NCI-H524 (cell line): ENCODE data around the gene NUDT1.

Experiments
- DNase-seq, 2 experiments: peaks; one replicate each; lab custom pipeline; 2025; lab: John Stamatoyannopoulos, UW

Gene NUDT1

DNA sequence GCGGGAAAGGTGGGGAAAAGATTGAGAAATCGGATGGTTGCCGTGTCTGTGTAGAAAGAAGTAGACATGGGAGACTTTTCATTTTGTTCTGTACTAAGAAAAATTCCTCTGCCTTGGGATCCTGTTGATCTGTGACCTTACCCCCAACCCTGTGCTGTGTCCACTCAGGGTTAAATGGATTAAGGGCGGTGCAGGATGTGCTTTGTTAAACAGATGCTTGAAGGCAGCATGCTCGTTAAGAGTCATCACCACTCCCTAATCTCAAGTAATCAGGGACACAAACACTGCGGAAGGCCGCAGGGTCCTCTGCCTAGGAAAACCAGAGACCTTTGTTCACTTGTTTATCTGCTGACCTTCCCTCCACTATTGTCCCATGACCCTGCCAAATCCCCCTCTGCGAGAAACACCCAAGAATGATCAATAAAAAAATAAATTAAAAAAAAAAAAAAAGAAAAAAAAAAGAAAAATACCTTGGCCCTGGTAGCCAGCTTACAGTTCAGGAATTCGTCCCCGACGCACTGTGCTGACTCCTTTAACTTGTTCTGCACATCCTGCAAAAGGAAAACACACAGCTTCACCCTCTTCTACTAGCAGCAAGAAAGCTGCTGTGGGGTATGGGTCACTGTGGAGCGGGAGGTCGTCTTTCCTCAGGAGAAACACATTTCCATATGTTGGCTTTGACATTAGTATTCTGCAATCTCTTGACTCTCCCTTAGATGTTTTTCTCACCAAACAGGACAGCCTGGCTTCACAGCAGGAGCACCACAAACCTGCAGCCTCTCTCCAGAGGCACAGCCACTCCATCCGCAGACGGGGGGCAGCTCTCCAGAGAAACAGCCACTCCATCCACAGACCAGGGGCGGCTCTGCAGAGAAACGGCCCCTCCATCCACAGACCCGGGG, 27.3 kb downstream of the NUDT1 start:
- peak in 1 of 2 experiments; percentile 23 for DNase-seq

DNA sequence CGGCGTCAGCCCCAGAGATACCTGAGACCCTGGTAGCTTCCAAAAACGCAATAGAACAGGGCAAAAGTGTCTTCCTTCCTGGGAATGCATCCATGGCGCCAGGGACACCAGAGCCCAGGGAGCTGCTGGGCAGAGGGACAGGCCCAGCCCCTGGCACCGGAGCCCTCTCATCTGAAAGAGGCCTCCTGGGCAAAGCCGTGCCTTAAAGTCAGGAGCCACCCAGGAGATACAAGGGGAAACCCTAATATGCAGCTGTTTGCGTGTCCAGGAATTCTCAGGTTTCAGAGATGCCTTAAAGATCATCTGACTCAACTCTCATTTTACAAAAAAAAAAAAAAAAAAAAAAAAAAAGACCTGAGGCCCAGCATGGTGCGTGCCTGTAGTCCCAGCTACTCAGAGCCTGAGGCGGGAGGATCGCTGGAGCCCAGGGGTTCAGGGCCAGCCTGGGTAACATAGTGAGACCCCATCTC, 28.0 kb downstream of the NUDT1 start:
- no peak for DNase-seq

DNA sequence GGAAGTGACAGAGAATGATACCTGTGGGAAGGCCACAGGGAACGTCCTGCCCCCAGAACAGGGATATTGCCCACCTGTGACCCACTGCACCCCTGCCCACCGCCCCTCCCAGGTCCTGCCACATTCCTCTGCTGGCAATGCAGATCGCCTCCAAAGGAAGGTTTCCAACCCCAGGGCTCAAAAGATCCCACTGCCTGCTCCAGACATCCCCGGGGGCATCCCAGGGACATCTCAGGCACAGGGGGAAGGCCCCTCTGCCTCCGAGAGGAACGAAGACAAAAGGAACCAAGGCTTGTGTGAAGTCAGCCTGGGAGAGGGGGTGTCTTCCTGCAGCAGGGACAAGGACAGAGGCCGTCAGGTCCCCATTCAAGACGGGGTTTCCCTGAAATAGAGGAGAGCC, 28.5 kb downstream of the NUDT1 start:
- no peak for DNase-seq

DNA sequence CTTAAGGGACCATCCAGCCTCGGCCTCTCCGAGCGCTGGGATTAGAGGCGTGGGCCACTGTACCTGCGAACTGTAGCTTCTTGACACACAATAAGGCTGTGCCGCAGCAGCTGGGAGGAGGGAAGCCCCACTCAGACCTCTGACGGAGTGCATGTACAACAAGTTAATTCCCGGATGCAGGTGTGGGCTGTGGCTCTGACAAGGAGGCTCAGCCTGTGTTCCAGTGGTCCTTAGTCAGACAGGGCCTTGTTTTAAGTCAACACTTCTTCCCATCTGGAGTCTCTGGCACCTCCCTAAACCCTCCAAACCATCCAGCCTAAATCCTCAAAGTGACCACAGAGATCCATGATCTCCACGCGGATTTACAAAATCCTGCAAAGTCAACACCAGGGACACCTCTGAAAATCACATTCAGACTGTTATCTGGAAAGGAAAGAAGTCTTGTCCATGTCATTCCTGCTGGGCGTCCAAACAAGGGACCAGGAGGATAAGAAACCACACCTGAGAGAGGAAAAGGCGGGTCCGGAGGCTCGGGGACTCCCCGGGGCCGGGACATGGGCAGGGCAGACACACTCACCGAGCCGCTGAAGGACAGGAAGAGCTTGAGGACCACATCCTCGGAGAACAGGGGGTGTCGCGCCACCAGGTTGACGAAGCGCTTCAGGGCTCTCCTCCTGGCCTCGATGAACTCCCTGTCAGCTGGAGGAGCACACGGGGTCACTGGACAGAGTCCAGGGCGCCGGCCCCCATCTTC, 29.4 kb downstream of the NUDT1 start:
- no peak for DNase-seq

DNA sequence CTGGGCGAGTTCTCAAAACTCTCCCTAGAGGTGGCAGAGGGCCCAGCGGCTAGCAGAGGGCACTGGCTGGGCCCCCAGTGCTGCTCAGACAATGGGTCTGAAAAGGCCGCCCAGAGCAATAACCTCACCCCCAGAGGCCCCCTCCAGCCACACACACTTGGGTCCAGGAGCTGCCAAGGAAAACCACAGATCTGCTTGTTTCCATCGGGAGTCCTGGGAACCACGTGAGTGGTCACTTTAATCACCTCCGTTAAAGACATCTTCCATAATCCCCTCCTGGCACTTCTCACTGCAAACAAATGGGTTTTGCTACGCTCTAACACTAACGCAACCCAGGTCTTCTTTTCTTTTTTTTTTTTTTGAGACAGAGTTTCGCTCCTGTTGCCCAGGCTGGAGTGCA, 30.0 kb downstream of the NUDT1 start:
- no peak for DNase-seq

DNA sequence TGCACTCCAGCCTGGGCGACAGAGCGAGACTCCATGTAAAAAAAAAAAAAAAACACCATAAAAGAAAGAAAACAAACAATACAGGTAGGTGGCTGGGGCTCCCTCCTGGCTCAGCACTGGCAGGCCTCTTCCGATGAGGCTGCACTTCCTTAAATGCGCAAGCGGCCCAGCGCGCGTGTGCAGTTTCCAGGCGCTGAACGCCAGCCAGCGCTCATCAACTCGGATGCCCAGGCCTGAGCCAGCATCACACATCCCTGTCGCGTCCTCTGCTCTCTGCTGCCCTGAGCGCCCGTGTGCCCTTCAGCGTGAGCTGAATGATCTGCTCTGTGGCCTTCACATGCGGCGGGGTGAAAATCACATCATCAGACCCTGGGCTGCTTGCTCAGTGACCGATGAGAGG, 31.8 kb downstream of the NUDT1 start:
- no peak for DNase-seq

DNA sequence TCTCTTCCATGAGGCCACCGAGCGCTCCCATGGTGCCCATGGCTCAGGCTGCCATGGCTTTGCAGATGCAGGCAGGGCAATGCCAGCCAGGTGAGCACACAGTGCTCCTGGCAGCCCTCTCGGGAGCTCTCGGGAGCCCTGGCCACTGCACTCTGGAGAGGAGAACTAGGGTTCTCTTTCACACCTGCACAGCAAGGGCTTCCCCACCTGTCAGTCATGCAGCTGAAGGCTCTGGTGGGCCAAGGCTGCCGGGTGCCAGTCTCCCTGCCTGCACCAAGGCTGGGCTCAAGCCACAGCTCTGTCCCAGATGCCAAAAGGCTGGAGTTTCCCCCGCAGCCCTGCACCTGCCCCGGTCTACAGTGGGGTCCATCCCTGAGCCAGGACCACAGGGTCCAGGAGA, 32.6 kb downstream of the NUDT1 start:
- DNase-seq, result no peak

DNA sequence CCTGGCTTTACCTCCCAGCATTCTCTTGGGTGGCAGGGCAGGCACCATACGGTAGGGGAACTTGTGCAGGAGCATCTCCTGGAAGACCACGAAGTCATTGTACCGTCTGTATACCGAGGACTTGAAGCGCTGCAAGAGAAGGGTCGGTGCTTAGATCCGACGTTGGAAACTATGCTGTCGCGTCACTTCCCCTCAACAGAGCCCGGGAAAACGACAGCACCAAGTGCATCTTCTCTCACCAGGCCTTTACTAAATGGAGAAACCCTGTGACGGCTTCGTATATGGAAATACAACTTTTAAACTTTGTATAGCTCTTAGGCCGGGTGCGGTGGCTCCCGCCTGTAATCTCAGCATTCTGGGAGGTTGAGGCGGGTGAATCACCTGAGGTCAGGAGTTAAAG, 33.1 kb downstream of the NUDT1 start:
- no peak for DNase-seq

DNA sequence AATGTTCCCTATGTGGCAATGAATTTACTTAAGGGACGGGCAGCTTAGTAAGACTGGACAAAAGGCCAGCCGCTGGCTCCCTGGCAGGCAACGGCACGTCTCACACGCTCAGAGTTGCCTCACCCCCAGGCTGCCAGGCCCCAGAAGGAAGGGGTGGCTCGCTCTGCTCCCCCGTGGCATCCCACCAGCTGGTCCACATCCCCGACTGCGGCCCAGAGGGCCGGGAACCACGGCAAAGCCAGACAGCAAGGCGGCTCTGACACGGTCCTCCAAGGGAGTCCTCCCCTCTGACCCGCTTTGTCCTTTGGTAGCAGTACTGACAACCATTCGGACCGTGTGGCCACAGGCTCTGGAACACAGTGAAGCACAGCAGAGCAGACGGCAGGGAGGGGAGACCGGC, 34.1 kb downstream of the NUDT1 start:
- no peak for DNase-seq

DNA sequence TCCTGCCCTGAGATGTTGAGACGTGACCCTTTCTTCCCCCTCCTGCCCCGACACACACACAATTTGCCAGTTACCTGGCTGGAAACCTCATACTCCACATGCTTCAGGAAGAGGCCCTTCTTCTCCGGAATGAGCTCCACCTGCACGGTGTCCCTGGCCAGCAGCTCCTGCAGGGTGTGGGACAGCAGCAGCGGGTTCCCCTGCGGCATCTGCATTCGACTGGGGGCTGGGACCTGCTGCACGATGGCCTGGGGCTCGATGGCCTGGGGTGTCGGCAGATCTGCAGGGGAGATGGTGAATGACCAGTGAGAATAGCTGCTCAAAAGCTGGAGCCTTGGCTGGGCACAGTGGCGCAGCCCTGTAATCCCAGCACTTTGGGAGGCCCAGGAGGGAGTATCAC, 36.0 kb downstream of the NUDT1 start:
- no peak for DNase-seq

DNA sequence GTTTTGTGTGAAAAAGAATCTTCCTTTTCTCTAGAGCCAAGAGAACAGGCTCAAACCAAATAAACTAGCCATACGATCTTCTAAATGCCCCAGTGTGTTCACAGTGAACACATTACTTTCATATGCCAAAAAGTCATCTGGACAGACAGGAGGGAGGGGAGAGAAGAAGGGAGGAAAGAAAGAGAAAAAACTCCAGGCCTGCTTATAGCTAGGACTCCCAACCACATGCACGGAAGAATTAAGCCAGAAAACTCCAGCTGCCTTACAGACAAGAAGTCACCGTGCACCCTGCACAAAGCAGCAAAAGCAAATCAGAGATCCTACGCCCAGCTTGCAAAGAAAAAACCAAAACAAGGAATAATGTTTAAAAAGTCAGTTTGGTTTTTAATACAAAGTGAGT, 37.9 kb downstream of the NUDT1 start:
- DNase-seq, result no peak

DNA sequence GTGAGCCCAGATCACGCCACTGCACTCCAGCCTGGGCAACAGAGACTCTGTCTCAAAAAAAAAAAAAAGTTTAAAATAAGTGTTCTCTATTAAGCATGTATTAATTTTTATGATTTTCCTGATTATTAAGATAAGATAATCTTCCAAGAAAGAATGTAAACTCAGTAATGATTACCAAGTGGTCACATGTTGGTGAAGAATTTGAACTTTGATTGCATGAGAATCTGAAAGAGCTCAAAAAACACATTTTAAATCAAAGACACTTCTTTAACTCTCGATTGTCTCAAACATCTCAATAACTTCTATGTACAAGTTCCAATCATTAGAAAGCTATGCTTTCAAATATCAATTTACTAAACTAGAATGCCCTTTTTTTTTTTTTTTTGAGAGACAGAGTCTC, 38.4 kb downstream of the NUDT1 start:
- no peak for DNase-seq

DNA sequence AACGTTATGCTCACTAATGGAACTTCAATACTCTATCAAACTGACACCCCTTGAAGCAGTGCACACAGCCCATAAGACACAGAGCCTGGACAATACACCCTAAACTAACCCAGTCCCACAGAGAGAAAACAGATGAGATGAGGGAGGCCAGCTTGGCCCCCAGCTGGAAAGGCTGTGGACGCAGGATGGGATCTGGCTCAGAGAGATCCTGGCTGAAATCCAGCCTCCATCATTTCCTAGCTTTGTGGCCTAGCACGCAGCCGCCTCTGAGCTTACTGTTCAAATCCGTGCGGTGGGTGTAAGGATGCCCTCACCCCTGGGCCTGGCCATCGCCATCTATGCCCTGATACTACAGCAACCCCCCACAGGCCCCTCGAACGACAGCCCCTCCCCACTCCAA, 39.5 kb downstream of the NUDT1 start:
- no peak for DNase-seq

DNA sequence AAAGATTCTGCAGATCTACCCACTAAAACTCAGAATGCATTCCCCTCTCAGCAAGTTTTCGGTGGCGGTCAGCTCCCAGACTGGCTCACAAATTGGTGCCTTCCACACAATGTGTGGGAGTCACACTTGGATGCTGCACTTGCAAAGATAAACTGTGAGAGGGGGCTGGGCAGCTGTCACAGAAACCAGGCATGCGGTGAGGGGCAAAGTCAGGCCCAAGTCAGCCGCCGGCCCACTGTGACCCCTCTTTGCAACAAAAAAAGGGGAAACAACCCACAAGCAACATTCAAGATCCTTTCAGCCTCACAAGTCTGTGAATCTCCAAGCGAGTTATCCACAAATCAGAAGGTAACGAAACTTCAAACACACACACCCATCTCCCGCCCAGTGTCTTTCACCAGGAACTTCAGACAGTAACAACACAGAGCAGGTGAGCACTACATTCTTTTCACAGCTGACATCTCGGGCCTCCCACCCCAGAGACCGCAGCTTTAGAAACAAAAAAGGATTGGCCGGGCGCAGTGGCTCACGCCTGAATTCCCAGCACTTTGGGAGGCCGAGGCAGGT, 40.2 kb downstream of the NUDT1 start:
- no peak for DNase-seq

DNA sequence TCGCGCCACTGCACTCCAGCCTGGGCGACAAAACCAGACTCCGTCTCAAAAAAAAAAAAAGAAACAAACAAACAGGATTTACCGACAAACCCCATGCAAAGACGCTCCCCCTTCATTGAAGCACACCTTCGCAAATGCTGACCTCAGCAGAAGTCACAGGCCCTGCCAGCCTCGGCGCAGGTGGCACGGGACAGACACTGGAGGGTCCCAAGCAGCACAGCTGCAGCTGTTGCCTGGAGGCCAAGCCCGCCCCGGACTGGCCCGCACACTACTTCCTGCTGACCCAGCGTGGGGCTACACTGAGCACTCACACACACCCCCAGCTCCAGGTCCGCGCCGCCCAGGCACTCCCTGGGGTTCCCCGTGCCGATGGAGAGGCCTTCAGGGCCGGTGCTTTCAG, 41.0 kb downstream of the NUDT1 start:
- no peak for DNase-seq

DNA sequence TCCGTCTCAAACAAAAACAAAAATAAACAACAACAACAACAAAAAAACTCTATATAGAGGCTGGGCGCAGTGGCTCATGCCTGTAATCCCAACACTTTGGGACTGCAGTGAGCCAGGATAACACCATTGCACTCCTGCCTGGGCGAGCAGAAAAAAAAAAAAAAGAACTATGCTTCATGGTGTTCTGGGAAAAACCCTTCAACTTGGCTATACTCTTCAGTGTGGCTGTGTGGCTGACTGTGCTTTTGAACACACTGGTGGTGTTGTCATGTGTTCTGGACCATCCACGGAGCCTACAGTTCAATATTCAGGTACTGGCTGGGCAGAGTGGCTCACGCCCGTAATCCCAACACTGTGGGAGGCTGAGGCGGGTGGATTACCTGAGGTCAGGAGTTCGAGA, 45.7 kb downstream of the NUDT1 start:
- no peak for DNase-seq

DNA sequence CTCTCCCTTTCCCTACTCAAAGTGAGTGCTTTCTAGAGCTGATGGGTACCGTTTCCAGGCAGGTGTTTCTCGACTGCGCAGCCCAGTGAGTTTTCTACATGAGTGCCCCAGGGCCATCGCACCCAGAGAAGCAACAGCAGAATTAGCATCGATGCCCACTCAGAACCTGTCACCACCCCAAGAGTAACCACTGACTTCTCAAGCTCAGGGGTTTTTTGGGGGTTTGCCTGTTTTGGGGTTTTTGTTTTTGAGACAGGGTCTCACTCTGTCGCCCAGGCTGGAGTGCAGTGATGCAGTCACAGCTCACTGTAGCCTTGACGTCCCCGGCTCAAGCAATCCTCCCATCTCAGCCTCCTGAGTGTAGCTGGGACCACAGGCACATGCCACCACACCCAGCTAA, 46.5 kb downstream of the NUDT1 start:
- DNase-seq, result no peak

DNA sequence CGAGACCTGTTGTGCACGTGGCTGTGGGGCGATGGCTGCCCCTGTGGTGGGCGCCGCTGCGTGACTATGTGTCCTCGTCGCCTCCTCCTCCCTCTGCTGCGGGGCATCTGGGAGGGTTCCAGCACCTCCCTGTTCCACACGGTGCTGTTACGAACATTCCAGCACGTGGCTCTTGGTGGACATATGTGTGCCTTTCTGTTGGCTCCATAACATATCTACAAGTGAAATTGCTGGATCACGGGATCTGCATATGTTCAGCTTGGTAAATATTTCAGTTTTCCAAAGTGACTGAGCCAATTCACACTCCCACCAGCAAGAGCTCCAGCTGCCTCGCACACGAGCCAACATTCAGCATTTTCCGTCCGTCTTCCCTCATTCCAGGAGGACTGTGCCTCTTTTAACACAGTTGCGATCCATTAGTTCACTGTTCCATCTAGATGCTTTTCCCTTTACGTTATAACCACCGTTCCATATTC, 47.1 kb downstream of the NUDT1 start:
- no peak for DNase-seq

DNA sequence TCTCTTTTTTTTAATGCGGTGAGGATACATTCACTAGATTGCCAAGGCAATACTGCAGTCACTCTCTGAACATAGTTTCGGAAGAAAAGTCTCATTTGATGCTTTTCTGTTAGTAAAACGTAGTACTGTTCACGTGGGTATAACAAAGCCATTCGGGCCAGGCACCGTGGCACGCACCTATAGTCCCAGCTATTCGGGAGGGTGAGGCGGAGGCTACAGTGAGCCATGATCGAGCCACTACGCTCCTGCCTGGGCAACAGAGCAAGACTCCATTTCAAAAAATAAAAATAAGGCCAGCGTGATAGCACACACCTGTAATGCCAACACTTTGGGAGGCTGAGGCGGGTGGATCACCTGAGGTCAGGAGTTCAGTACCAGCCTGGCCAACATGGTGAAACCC, 47.6 kb downstream of the NUDT1 start:
- no peak for DNase-seq

DNA sequence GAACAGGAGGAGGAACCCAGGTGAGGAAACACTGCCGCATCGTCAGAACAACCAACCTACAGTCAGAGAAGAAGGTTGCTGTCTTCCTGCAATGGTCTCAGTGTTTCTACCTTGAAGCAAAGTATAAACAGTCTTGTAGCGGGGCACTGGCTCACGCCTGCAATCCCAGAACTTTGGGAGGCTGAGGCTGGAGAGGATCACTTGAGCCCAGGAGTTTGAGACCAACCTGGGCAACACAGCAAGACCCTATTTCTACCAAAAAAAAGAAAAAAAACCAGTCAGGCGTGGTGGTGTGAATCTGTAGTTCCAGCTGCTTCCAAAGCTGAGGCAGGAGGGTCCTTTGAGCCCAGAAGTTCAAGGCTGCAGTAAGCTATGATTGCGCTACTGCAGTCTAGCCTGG, 48.9 kb downstream of the NUDT1 start:
- DNase-seq, result no peak

DNA sequence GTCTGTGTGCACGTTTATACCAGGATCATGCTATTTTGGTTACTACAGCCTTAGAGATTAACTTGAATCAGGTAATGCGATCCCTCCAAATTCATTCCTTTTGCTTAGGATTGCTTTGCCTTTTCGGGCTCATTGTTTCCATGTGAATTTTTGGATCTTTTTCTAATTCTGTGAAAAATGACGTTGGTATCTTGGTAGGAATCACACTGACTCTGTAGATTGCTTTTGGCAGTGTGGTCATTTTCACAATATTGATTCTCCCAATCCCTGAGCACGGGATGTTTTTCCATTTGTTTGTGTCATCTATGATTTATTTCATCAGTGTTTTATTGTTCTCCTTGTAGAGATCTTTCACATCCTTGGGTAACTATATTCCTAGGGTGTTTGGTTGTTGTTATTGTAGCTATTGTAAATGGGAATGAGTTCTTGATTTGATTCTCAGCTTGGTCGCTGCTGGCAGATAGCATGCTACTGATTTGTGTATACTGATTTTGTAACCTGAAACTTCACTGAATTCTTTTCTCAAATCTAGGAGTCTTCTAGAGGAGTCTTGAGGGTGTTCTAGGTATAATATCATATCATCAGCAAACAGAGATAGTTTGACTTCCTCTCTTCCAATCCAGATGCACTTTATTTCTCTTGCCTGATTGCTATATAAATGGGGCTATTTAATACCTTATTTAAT, 54.1 kb downstream of the NUDT1 start:
- DNase-seq, result no peak

DNA sequence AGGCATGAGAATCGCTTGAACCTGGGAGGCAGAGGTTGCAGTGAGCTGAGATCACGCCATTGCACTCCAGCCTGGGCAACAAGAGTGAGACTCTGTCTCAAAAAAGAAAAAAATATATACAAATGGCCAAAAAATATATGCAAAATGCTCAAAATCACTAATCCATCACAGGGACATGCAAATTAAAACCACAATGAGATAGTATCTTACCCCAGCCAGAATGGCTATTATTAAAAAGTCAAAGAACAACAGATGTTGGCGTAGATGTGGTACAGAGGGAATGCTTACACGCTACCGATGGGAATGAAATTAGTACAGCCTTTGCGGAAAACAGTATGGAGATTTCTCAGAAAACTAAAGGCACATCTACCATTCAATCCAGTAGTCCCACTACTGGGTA, 54.8 kb downstream of the NUDT1 start:
- DNase-seq, result no peak
